ENCODE data around the gene SRD5A1.

SRD5A1 gene

DNA sequence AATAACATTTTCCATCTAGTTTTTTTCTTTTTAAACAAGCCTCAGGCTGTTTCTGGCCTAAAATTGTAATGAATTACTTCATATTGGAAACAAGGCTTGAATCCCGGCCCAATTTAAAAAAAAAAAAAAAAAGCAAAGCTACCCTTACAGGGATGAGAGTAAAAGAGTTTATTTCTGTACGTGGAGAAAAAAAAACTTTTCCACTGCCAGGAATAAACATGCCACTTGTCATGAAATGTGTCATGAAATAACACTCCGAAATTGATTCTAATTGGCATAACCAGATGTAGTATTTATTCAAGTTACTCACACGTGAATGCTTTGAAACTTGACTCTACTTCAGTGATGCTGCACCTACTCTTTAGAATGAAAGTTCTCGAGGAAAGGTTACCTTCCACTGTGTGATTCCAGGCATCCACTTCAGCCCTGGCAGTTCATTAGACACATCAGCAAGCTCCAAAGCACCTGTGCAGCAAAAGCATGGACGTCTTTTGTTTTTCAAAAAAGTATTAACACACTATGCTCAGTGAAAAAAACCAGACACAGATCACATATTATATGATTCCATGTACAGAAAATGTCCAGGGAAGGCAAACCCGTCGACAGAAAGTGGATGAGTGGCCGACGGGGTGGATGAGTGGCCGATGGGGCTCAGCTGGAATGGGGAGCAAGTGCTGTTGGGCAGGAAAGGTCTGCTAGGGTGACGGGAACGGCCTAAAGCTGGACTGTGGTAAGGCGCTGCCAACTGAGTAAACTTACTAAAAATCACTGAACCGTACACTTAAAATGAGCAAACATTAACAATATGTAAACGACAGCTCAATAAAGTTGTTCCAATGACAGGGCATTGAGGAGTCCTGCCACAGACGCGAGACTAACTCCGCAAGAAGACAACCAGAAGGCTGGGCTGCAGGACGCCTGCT lies 21.6 kb upstream of the SRD5A1 start:
- no peak overlapping the region for H3K4me3 ChIP-seq (ENCODE audit: low read depth, low read length)
- no peak for DNase-seq (ENCODE audit: low read depth)
- TF ChIP-seq, protein P1, sequence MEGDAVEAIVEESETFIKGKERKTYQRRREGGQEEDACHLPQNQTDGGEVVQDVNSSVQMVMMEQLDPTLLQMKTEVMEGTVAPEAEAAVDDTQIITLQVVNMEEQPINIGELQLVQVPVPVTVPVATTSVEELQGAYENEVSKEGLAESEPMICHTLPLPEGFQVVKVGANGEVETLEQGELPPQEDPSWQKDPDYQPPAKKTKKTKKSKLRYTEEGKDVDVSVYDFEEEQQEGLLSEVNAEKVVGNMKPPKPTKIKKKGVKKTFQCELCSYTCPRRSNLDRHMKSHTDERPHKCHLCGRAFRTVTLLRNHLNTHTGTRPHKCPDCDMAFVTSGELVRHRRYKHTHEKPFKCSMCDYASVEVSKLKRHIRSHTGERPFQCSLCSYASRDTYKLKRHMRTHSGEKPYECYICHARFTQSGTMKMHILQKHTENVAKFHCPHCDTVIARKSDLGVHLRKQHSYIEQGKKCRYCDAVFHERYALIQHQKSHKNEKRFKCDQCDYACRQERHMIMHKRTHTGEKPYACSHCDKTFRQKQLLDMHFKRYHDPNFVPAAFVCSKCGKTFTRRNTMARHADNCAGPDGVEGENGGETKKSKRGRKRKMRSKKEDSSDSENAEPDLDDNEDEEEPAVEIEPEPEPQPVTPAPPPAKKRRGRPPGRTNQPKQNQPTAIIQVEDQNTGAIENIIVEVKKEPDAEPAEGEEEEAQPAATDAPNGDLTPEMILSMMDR (IDR thresholded peaks at IDR 0.05; ENCODE audit: low read depth, low read length, missing control alignments) = no peak

DNA sequence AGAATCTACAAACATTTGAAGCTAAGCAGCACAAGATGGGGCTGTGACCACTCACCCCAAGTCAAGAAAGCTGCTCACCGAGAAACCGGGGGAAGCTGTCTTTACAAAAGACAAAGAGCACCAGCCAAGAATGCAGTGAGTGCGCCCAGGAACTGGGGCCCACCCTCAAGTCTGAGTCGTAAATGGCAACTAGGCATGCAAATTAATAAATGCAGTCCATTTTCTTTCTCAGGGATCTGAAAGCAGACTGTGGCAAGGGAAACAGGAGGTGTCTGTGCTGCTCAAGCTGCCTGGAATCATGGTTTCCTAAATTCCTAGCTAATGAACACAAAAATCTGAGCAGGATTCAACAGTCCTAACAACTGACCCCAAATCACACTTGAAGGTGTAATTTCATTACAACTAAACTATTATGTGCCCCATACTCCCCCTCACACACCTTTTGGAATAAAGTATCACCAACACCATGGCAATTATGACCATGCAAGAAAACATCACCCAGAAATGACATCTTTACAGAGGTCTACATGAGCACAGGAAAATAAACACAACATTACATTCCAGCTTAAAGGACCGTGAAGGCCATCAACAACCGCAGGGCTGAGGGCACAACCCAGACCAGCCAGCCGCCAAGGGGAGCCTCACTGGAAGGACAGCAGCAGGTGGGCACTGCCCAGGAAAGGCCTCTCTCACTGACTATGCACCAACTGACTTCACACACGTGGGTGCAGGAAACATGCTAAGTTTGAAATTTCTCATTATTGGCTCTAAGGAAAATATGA lies 18.0 kb upstream of the SRD5A1 start:
- TF ChIP-seq, protein P1 (IDR thresholded peaks at IDR 0.05; ENCODE audit: low read depth, low read length, missing control alignments) = no peak
- no peak overlapping the region for H3K4me3 ChIP-seq (ENCODE audit: low read depth, low read length)

DNA sequence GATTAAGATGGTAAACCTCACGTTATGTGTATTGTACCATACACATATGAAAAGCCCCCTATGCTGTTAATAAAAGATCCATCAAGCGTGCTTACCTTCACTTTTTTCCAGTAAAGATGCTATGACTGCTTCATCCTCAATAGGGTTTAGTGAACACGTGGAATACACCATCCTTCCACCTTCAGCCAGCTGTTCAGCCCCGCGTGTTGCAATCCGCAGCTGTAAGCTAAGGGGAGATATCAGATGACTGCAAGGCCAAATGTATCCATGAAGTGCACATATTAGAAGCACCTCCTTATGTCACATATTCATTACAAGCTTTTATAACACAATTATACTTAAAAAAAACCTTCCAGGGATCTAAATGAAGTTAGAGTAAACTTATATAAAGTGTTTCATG lies 16.6 kb upstream of the SRD5A1 start:
- DNase-seq (ENCODE audit: low read depth) = no peak
- TF ChIP-seq, protein P1 (IDR thresholded peaks at IDR 0.05; ENCODE audit: low read depth, low read length, missing control alignments) = no peak
- H3K4me3 ChIP-seq (ENCODE audit: low read depth, low read length) = no peak overlapping the region

More for the DNA sequence above, 18.0 kb upstream of the SRD5A1 start:
- DNase-seq (ENCODE audit: low read depth) = no peak

DNA sequence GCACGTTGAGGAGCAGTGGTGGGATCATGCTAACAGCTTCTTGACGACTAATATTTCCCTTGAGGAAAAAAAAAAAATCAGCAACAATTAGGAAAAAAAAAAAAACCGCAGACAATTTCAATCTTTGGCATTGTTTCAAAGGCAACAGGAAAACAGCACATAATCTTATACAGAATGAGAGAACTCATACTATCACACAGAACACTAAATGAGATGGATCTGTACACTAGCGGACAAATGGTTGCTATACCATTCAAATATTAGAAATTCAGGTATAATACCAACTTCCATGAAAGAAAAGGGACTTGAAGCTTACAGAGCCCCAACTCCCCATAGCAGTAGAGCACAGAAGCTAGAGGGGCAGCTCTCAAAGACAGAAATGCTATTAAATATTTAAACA lies 10.0 kb upstream of the SRD5A1 start:
- TF ChIP-seq, protein P1 (IDR thresholded peaks at IDR 0.05; ENCODE audit: low read depth, low read length, missing control alignments) = no peak

DNA sequence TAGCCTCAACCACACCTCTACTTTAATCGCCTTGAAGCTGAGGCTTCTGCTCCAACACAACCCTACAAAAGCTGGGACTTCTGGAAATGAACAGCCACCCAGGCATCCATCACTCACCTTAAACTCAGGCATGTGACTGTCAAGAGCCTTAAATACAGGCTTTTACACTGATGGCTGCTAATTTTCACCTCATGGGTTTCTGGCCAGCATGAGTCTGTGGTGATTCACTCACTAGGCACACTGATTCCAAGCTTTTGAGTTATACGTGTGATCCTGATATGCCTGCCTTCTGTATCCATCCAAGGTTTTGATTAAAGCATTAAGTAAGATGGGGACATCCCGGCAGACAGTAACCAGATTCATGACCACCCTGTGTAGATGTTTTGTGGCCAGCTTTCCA lies 9.3 kb upstream of the SRD5A1 start:
- TF ChIP-seq, protein P1 (IDR thresholded peaks at IDR 0.05; ENCODE audit: low read depth, low read length, missing control alignments) = no peak
- H3K4me3 ChIP-seq (ENCODE audit: low read depth, low read length) = no peak overlapping the region
- DNase-seq (ENCODE audit: low read depth) = no peak

More for the DNA sequence above, 10.0 kb upstream of the SRD5A1 start:
- H3K4me3 ChIP-seq (ENCODE audit: low read depth, low read length) = no peak overlapping the region
- DNase-seq (ENCODE audit: low read depth) = no peak

DNA sequence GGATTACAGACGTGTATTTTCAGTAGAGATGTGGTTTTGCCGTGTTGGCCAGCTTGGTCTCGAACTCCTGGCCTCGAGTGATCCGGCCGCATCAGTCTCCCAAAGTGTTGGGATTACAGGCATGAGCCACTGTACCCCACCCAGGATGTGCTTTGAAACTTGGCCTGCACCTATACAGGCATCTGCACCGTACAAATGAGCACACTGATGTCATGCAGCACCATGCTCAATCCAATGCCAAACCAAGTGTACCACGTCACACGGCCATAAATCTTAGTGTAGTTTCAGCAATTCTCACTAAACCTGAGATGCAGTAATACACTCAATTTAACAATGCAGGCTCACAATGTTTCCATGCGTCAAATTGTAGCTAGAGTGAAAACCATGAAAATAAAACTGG lies 6.7 kb upstream of the SRD5A1 start:
- no peak overlapping the region for H3K4me3 ChIP-seq (ENCODE audit: low read depth, low read length)
- TF ChIP-seq, protein P1 (IDR thresholded peaks at IDR 0.05; ENCODE audit: low read depth, low read length, missing control alignments) = no peak
- DNase-seq (ENCODE audit: low read depth) = no peak
